ENCODE measurements around the gene OR6K3.
"Not testable (repeated sequence)": the region's sequence is repeated elsewhere in the genome, so short reads cannot be mapped to it uniquely, and the experiment has no call there.

Gene OR6K3

GRCh38 chr1:158720620-158721019 lies at the start of gene OR6K3:
TSS of gene OR6K3 (minus strand) at chr1:158720720. CDS start at chr1:158718115, 2,605 bp downstream.
- DNase-seq (ENCODE audit: low read depth, low spot score) = no peak

- DNase-seq (ENCODE audit: low read depth, low spot score) = no peak
Measured at GRCh38 chr1:158754420-158754819, 33.9 kb upstream of the OR6K3 start, which contains the start of gene OR6K6. TSS of gene OR6K6 (plus strand) at chr1:158754720. CDS start at chr1:158754888, 168 bp downstream.

GRCh38 chr1:158752155-158752712 lies 31.7 kb upstream of the OR6K3 start:
- DNase-seq (ENCODE audit: low read depth, low spot score) = no peak

DNA sequence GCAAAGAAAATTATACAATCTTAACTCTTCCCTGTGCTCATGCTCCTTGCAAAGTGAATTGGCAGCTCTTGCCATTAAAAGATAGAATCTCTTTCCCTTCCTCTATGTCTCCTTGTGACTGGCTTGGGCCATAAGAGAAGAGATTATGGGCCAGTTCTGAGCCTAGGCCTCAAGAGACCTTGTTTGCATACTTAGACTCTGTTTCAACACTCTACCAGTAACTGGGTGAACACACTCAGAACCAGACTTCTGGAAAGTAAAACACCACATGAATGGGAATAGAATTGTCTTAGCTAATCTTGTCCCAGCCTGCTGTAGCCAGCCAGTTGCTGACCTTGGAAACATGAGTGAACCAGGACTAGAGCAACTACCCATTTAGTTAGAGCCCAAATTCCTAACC lies 15.3 kb upstream of the OR6K3 start:
- no peak for DNase-seq (ENCODE audit: low read depth, low spot score)

GRCh38 chr1:158732524-158732923 lies 12.0 kb upstream of the OR6K3 start:
- DNase-seq (ENCODE audit: low read depth, low spot score) = no peak

GRCh38 chr1:158731707-158732106 lies 11.2 kb upstream of the OR6K3 start:
- no peak for DNase-seq (ENCODE audit: low read depth, low spot score)

- DNase-seq (ENCODE audit: low read depth, low spot score) = no peak
Measured at GRCh38 chr1:158730453-158730852, 9.9 kb upstream of the OR6K3 start.

DNA sequence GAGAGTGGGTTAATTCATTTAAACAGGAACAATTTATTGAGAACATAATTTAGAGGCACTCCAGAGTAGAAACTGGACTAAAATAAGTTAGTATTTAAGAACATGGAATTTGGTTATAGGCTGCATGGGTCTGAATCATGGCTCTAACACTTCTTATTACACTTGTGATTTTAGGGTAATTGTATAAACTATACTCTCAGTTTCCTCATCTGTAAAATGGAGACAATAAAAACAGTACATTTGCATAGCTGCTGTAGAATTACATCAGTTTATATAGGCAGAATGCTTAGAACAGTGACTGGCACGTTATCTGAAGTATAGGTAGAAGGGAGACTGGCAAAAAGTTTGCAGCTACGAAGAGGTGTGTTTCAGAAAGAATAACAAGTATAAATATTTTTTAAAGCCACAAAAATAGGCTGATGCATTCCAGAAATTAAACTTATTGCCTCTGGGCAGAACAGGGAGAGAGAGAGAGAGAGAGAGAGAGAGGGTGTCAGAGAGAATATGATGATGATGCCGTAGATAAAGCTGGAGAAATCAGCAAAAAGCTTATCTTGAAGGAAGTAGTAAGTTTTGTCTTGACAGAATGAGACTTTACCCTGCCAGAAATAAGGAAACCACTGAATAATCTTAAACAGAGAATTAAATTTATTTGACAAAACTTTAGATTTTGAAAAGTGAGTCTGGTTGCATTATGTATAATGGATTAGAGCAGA lies 8.1 kb upstream of the OR6K3 start:
- DNase-seq (ENCODE audit: low read depth, low spot score) = no peak

GRCh38 chr1:158724442-158724841 lies 3.9 kb upstream of the OR6K3 start:
- DNase-seq (ENCODE audit: low read depth, low spot score) = no peak

- DNase-seq (ENCODE audit: low read depth, low spot score) = no peak
Measured at GRCh38 chr1:158719664-158720063, 856 bp downstream of the OR6K3 start.

DNA sequence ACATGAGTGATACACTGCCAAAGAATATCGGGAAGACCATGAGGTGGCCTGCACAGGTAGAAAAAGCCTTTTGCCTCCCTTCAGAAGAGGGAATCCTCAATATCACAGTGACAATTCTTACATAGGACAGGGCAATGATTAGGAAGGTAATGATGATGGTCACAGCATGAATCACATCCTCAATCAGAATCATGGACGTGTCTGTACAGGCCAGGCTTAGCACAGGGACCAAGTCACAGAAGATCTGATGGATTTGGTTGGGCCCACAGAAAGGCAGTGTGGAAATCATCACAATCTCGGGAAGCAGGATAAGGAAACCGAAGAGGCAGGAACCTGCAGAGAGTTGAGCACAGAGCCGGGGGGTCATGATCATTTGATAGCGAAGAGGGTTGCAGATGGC lies 3.2 kb downstream of the OR6K3 start:
- DNase-seq (ENCODE audit: low read depth, low spot score) = no peak

GRCh38 chr1:158716335-158716734 lies 4.2 kb downstream of the OR6K3 start:
- DNase-seq (ENCODE audit: low read depth, low spot score) = no peak

DNA sequence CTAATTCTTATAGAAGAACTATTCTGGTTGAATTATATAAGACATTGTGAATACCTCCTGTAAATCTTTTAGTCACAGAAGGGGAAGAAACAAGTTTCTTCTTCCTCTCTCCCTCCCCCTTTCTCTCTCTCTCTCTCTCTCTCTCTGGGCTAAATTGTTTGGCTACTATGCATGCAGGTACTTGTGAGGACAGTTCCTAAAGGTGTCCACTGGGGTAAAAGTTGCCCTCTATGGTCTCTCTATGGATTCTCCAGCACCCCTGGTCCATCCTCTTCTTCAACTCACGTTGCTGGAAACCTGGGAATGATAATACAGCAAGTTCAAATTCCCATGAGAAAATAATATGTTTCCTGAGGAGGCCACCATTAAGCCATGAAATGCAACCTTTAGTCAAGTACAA lies 5.8 kb downstream of the OR6K3 start:
- no peak for DNase-seq (ENCODE audit: low read depth, low spot score)

- no peak for DNase-seq (ENCODE audit: low read depth, low spot score)
Measured at GRCh38 chr1:158711098-158711497, 9.4 kb downstream of the OR6K3 start.

DNA sequence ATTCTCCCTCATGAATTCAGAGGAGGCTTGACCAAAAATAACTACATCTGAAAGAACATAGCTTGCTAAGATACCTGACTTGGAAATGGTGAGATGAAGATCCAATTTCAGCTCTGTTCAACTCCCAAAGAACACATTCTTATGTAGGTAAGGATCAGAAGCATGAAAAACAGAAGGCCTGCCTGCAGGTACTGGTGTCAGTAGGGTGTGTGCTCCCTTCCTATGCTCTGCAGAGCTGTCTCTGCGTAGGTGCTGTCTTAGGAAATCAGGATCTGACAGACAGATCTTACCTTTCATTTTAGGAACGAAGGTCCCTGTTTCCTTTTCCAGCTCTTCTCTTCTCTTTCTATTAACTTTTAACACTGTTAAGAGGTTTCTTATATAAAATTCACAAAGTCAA lies 14.4 kb downstream of the OR6K3 start:
- DNase-seq (ENCODE audit: low read depth, low spot score) = no peak

DNA sequence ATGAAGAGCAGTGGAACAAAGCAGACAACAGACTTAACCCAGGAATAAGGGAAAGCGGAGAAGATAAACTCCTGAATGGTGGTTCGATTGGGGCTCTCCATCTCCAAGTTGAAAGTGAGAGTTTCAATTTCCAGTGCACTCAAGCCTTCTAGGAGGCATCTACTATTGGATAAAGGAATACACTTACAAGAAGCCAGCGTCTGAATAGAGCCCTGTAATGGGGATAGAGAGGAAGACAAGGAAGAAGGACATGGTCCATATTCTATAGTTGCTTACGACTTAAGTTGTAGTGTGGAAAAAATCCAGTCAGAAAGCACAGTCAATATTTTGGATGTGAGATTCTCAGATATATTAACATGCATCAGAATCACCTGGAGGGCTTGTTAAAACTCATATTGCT lies 20.0 kb downstream of the OR6K3 start, which contains the start of gene OR6K2:
Gene OR6K2, minus strand, starts transcription at position 101 of the 400 bp plus-strand sequence. Its CDS starts 0 bp downstream, at position 101.
- DNase-seq (ENCODE audit: low read depth, low spot score) = no peak

DNA sequence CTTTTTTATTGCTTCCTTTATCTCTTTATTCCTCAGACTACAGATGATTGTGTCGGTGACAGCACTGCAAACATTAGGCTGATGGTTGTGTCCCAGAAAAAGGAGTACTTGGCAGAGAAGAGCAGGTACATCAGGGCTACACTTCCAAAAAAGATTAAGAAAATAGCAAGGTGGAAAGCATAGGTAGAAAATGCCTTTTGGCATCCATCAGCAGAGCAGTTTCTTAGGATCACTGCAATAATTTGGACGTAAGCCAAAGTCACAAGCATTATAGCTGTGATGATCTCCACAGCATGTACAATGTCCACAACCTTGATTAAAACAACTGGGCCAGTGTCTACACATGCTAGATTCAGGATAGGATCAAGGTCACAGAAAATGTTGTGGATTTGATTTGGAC lies 25.9 kb downstream of the OR6K3 start:
- DNase-seq (ENCODE audit: low read depth, low spot score) = no peak

DNA sequence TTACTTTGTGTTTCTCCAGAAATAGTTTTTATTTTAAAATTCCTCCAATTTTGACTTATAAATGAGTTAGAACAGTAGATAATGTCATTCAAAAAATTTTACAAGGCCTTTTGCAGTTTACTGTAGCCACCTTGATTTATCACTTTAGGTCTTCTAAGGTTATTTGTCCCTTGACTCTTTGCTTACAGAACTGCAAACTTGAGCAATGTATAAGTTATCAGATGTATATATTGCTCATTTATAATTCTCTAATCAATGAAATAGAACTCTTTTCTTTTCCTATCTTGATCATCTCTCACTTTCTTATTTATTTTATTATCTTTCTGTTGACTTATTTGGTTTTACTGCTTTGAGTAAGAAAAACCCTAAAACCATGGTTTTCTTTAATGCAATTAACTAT lies 28.2 kb downstream of the OR6K3 start:
- DNase-seq (ENCODE audit: low read depth, low spot score) = no peak

GRCh38 chr1:158691907-158692306 lies 28.6 kb downstream of the OR6K3 start:
- DNase-seq (ENCODE audit: low read depth, low spot score) = no peak

DNA sequence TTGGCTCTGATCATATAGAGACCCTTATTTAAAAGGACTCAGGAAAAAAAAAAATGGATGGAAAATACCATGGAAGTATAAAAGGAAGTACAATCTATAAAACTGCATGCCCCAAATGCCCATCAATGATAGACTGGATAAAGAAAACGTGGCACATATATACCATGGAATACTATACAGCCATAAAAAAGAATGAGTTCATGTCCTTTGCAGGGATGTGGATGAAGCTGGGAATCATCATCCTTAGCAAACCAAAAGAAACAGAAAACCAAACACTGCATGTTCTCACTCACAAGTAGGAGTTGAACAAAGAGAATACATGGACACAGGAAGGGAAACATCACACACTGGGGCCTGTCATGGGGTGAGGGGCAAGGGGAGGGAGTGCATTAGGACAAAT lies 29.4 kb downstream of the OR6K3 start:
- DNase-seq (ENCODE audit: low read depth, low spot score) = not testable (repeated sequence)

- DNase-seq (ENCODE audit: low read depth, low spot score) = no peak
Measured at GRCh38 chr1:158689875-158690274, 30.6 kb downstream of the OR6K3 start.

DNA sequence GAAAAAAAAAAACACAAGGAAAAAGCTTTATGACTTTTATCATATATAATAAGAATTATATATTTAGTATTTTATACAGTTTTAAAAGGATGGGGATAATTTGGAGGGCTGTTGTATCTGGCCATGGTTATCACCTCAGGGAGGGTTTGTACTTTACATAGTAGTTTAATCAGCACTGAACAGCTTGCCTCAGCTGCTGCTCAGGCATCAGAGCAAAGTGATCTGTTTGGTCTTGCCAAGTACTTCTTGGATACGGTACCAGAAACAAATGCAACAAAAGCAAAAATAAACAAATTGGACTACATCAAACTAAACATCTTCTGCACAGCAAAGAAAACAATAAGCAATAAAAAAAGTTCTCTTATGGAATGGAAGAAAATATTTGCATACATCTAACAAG lies 31.4 kb downstream of the OR6K3 start:
- DNase-seq (ENCODE audit: low read depth, low spot score) = no peak

GRCh38 chr1:158688343-158688742 lies 32.2 kb downstream of the OR6K3 start:
- not testable (repeated sequence) for DNase-seq (ENCODE audit: low read depth, low spot score)

All from activated naive CD8-positive, alpha-beta T cell treated with anti-CD3 and anti-CD28 coated beads, Interleukin-2, amount 50 U/mL, for 16 hours (primary cell).